ENCODE results near the gene PLEKHA7.

The PLEKHA7 gene

DNA sequence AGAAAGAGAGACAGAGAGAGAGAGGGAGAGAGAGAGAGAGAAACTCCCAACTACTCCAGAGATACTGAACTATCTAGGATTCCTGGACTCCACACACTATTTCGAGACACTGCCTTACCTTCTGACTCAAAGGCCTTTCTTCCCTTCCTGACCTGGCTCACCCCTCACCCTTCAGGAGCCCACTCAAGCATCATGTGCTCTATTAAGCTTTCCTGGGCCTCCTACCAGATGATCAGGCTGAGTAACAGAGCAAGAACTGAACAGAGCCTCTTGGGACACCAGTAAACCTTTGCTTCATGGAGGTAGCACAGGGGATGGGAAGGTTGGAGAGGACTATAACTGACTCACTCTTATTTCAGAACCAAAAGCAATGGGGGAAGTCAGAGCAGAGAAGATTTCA is 31.4 kb downstream of the PLEKHA7 start:
- 0 out of 2 replicates have a peak overlapping the region, but pooled peaks have one; percentile 4 for H3K27ac ChIP-seq
- TF ChIP-seq ZFX (IDR thresholded peaks at IDR 0.05; ENCODE audit: borderline replicate concordance) = no peak
- TF ChIP-seq, protein P1, sequence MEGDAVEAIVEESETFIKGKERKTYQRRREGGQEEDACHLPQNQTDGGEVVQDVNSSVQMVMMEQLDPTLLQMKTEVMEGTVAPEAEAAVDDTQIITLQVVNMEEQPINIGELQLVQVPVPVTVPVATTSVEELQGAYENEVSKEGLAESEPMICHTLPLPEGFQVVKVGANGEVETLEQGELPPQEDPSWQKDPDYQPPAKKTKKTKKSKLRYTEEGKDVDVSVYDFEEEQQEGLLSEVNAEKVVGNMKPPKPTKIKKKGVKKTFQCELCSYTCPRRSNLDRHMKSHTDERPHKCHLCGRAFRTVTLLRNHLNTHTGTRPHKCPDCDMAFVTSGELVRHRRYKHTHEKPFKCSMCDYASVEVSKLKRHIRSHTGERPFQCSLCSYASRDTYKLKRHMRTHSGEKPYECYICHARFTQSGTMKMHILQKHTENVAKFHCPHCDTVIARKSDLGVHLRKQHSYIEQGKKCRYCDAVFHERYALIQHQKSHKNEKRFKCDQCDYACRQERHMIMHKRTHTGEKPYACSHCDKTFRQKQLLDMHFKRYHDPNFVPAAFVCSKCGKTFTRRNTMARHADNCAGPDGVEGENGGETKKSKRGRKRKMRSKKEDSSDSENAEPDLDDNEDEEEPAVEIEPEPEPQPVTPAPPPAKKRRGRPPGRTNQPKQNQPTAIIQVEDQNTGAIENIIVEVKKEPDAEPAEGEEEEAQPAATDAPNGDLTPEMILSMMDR (IDR thresholded peaks at IDR 0.05) = no peak

DNA sequence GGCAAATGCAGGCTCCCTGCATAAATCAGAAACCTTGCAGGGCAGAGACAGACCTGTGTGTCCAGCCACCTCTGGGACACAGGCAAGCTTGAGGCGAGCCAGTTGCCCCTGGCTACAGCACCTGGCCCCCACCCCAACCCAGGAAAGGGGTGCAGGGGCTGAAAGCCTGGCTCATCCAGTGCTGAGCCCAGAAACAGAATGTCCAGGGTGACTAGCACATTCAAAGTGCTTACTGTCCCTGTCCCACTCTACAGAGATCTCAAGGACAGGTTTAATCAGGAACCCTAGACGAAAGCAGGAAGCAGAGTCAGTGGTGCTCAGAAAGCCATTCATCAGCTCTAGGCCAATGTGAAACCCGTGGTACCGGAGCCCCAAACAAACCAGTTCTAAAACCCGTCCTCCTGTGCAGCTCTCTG is 31.9 kb downstream of the PLEKHA7 start:
- 0 out of 2 replicates have a peak overlapping the region, but pooled peaks have one; percentile 4 for H3K27ac ChIP-seq
- TF ChIP-seq, protein P1 (IDR thresholded peaks at IDR 0.05) = no peak
- no peak for TF ChIP-seq ZFX (IDR thresholded peaks at IDR 0.05; ENCODE audit: borderline replicate concordance)

DNA sequence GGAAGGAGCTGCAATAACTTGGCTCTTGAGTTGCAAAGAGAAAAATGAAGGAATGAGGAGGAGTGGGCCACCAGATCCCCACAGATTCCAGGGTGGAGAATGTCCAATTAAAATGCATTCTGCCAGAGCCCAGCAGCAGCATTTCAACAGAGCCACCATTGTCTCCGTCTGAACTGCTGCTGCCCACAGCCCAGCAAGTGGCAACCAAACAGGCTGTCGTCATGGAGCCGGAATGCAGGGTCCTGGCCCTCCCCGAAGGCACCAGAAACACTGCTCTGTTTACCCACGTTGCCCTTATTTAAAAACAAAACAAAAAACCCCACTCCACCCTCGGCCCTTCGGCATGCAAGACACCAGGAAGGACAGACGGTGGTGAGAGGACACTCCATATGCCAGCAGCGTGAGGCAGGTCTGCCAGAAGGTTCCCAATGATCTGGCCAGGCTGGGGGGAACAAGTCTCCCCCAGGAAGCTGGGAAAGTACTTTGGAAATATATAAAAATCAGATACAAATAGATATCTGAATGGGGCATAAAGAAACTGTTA is 32.5 kb downstream of the PLEKHA7 start:
- no peak overlapping the region for H3K27ac ChIP-seq
- TF ChIP-seq ZFX (IDR thresholded peaks at IDR 0.05; ENCODE audit: borderline replicate concordance) = no peak
- TF ChIP-seq, protein P1 (IDR thresholded peaks at IDR 0.05) = no peak

DNA sequence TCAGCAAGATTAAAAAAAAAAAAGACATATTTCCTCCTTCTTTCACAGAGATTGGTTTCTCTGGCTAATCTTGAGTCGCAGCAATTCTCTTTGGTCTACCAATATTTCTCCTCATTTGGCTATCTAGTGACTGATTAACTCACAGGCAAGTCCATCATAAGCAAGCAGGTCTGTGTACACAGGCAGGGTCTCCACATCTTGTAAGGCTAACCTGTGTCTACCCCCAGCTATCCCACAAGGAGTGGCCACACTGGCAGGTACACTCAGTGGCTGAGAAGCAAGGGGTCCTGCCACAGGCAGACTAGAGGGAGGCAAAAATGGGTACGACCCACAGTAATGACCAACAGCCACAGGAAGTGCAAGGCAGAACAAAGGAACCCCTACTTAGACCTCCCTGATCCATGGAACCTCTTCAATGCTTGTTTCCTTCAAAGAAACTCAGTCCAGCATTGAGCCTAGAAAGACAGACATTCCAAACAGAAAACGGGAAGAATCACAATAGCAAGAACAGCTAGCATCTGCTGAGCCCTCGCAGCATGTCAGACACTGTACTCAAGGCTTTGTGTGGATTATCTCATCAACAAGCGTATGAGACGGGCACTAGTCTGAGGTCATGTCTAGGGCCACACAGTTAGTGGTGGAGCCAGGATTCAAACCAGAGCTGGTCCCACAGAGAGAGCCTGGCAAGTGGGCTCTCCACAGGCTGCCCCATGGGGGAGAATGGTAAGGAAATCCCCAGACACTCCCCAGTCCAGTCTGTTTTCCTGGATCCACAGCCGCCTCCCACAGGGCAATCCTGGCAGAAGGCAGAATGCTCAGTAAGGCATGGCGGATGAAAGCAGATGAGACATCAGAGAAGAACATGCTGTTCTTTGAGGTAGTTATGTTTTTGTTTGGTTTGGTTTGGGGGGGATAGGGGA is 34.3 kb downstream of the PLEKHA7 start:
- TF ChIP-seq ZFX (IDR thresholded peaks at IDR 0.05; ENCODE audit: borderline replicate concordance) = no peak
- TF ChIP-seq, protein P1 (IDR thresholded peaks at IDR 0.05) = no peak
- no peak overlapping the region for H3K27ac ChIP-seq

DNA sequence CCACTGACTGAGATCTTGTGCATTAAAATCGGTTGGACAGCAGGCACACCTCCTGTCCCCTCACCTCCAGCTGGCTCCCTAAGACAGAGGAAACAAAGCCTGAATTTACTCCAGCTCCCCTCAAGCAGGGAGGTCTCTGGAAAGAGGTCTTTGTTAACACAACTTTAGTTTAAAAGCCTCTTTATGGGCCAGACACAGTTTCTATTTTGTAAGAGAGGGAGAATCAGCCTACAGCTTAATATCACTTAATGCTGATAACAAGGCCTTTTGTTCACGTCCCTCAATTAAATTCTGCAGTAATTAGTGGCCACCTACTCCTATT is 36.3 kb downstream of the PLEKHA7 start:
- TF ChIP-seq ZFX (IDR thresholded peaks at IDR 0.05; ENCODE audit: borderline replicate concordance) = no peak
- TF ChIP-seq, protein P1 (IDR thresholded peaks at IDR 0.05) = no peak
- H3K27ac ChIP-seq = 0 out of 2 replicates have a peak overlapping the region, but pooled peaks have one; percentile 18

DNA sequence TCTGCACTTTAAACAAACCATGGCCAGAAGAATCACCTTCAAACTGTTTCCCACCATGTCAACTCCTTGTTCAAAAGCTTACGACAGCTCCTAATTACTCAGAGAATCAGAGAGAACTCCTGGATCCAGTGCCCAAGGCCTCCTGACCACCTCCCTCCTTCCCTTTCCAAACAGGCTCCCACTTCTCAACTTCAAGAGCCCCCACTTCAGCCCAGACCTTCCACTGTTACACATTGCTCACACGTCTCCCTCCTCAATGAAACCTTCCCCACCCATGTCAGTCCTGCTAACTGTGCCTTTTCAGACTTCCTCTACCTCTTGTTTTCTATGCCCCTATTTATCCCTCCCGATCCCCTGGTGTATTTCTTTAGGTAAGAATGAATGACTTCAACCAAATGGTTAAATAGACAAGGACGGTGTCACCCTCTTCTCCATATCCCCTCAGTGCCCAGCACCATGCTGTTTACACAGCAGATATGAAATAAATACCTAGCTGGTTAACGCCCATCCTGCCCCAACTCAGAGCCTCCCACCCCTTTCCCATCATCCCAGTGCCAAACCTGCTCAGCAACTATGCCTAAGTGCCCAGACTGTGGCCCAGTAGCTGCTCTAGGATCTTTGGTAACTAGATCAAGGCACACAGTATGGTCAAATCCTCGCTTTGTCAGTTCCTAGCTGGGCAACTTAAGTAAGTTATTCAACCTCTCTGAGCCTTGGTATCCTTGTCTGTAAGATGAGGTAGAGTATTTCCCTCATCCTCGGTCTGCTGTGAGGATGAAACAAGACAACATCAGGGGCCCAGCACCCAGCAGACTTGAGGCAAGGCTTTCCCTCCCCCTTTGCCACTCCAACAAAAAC is 36.8 kb downstream of the PLEKHA7 start:
- peak overlapping the region; percentile 18; the same call in 1 of the 2 replicates for H3K27ac ChIP-seq
- no peak for TF ChIP-seq ZFX (IDR thresholded peaks at IDR 0.05; ENCODE audit: borderline replicate concordance)
- TF ChIP-seq, protein P1 (IDR thresholded peaks at IDR 0.05) = no peak
